Fibroblast of skin of right quadriceps (primary cell): ENCODE measurements around the gene PCK1.

Experiments used
- DNase-seq: peaks from one replicate; pipeline ENCODE4 v3.0.0-alpha.2; 2013

PCK1 gene

GRCh38 chr20:57577679-57578475 is 17.0 kb downstream of the PCK1 start:
- no peak for DNase-seq

DNA sequence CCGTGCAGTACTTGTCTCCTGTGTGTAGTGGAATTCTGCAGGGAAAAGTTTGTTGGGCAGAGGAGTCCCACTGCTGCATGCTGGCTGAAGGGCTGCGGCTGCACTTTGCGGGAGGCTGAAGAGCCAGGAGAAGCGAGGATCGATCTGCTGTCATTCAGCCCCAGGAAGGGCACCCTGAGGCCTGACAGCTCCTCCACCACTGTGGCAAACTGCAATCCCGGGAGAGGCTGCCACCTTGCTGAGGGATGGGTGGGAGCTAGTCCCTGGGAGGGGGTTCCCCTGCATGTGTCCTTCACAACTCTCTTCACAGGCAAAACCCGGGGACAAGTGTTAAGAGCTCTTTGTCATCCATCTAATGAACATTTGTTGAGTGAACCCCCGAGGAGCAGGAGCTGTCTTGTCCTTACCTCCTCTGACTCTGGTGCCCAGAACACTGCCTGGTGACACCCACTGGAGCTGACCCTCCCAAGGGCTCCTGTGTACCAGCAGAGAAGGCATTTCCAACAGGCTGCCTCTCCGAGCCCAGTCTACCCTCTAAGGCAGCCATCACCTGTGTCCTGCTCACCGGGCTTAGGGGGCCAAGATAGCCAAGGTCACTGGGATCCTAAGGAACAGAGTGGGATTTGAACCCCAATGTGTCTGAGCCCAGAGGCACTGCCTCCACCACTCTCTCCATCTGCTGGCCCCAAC is 17.7 kb downstream of the PCK1 start:
- no peak for DNase-seq

DNA sequence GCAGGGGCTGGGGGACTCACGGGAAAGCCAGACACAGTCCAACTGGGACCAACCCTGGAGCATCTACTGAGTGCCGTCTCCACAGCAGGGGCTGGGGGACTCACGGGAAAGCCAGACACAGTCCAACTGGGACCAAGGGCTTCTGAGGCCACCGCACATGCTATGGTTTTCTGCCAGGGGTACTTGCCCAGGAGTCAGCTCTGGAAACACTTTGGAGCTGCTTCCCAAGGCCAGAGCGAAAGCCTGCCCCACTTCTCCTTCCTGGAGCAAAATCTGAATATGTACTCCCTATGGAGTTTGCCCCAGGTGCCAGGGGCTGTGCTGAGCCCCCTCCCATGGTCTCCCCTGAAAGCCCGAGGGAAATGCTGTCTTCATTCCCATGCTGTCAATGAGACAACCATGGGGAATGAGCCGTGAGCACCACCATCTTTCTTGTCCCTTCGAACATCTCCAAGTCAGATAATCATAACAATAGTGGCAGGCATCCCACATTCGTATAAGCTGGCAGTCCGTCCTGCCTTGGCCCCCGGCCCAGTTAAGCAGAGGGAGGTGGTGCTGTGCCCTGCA is 18.5 kb downstream of the PCK1 start:
- DNase-seq, result no peak

- peak; percentile 24 for DNase-seq
Observed at GRCh38 chr20:57579898-57580447, 19.1 kb downstream of the PCK1 start.

GRCh38 chr20:57580478-57581201 is 19.7 kb downstream of the PCK1 start:
- no peak for DNase-seq

DNA sequence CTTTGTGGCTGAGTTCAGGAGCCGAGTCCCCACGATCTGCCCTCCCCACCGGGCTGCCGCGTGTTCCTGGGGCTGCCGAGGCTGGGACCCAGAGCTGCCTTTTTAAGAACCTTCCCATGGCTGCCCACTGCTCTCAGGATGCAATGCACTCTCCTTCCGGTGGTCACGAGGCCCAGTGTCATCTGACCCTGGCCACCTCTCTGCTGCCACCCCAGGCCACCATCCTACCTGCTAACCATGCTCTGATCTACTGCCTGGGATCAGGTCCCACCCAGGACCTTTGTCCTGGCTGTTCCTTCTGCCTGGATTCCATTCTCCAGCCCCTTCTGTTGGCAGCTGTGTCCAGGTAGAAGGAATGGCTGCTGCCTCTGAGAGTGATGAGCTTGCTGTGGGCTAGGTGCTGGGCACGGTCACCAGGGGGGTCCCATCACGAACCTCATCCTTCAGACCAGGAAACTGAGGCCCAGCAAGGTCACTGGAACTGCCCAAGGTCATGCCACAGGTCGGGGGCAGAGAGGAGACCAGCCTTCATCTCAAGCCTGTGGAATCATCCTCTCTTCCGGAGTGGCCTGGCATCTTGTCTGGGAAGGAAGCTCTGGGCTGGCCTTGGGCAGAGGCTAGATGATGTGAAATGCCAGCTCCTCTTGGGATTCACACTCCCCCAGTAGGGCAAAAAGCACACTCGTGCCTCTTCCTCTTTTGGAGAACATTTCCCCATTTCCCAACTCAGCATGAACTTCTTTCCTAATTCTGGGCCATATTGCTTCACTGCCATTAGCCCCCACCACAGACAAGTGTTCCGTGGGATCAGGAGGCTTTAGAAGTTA is 20.5 kb downstream of the PCK1 start:
- no peak for DNase-seq

GRCh38 chr20:57582029-57582378 is 21.1 kb downstream of the PCK1 start:
- DNase-seq, result no peak

DNA sequence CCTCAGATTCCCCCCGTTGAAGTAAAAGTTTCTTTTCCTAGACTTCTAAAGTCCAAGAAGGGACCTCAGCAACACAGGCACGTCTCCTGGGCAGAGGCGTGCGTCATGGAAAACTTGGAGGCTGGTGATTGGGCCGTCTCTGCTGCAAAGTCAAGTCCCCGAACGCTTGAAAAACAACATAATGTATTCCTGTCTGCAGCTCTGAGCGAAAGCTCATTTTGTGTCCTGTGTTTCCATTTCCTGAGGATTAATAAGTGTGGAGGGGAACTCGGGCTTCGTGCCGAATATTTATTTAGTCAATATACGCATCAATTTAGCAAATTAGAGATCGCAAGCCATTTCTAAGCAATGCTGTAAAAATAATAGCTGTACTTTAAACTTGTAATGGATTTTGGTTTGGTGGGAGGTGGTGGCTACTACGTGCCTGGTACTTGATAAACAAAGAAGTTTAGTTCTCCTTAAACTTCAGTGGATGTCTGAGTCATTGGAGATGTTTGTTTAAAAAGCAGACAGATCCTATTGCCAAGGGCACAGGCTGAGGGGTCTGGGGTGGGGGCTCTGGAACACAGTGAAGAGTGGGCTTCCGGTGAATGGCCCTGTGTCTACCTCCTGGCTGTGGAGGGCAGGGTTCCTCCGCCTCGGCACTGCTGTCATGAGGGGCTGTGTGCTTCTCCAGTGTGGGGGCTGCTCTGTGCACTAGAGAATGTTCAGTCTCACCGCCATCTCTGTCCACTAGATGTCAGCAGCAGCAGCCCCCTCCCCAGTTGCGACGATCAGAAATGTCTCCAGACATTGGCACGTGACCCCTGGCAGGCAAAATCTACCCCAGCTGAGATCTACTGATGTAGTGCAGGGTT is 21.8 kb downstream of the PCK1 start:
- DNase-seq, result peak; percentile 28

DNA sequence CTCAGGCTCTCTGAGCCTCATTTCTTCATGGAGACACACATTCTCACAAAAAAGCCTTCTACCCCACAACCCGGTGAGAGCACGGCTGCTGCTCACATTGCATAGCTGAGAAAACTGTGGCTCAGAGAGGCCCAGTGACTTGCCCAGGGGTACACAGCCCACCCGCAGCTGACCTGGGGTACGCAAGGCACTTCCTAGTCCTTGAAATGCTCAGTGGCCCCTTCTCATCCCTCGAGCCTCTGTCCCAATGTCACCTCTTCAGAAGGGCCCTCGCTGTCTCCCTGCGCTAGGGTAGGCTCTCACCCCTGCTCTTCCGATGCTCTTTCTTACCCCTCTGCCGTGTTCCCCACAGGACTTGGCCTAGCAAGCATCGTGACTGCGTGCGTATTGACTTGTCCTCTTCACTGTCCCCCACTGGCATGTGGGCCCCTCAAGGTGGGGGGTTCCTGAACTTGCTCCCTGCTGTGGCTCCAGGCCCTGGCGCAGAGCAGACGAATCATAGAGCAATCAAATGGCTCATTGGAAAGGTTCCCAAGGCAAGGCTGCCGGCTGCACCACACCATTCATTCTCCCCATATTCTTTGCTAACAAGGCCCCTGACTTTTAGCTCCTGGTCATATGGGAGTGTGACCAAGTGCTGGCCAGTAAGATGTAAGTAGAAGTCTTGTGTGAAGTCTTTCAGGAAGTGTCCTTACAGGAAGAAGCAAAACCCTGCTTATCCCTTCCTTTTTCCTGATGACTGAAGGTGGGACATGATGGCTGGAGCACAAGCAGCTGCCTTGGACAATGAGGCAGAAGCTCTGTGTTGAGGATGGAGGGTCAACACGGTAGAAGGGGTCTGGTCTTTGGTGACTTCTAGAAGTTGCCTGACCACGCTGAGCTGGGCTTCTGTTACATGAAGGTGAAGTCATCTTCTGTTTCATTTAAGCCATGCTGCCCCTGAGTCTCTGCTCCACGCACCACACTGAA is 22.7 kb downstream of the PCK1 start:
- DNase-seq, result no peak

DNA sequence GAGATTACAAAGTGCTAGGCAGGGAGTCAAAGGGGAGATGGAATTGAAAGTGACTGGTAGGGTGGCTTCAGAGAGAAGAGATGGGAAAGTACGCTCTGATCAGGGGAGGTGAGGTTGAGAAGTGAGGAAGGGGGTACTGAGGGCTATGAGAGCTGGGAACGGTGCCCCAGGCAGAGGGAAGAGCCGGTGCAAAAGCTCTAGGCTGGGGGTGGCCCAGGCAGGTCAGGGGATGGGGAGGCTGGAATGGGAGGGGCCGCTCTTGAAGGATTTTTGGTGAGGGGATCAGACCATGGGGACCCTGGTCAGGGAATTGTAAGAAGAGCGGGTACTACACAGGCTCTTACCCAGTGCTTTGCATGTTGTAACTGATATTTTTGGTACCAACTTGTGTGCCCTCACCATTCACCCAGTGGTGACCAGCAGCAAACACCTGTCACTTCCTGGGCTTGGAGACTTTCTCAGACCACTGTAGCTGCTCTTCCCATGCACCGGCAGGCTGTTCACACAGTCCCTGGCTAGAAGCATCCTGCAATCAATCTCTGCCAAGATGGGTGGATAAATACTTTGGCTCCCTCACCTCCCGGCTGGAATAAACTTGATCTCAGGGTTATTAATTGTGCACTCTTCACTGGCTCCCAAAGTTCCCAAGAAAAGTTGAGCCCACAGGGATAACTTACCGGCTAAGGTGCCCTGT is 24.0 kb downstream of the PCK1 start:
- DNase-seq, result no peak

DNA sequence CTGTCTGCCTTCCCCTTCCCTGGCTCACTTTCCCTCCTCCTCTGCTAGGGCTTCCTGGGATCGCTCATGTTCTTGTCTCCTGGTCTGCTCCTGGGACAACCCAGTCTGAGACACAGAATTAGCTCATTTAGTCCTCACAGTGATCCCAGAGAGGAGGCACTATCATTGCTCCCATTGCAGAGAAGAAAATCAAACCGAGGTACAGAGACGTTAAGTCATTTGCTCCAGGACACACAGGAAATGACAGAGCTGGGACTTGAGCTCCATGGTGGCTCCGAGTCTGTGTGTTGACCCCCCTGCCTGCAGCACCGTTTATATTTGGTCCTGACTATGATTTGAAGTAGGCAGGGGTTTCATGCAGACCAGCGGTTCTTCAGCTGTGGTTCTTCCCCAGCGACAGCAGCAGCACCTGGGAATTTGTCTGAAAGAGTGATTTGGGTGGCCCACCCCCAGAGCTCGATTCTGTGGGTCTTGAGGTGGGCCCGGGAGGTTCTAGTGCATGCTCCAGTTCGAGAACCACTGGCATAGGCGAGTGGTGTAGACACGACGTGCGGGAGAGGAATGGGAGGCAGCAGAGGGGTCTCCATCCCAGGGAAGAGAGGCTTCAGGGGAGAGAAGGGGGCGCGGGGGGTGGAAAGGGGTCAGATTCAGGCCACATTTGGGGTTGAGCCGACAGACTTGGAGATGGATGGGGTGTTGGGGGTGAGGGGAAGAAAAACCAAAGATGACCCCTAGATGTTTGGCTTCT is 24.7 kb downstream of the PCK1 start:
- no peak for DNase-seq

DNA sequence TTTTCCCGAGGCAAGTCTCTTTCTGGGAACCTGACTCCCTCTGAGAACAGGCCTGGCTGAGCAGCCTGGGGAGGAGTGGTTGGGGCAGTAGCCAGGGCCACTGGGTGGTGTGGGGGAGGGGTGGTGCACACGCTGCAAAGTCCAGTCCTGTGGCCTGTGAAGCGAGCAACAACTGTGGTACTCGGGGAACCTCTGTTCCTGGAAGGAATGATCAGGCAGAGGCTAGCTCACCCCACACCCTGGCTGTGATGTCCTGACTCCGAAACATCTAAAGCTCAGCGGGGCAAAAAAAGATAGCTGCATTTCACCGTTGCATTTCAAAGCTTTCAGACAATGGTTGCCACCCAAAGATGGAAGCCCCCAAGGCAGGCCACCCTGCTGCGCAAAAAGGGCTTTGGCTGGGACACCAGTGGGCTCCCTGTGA is 25.5 kb downstream of the PCK1 start:
- no peak for DNase-seq

DNA sequence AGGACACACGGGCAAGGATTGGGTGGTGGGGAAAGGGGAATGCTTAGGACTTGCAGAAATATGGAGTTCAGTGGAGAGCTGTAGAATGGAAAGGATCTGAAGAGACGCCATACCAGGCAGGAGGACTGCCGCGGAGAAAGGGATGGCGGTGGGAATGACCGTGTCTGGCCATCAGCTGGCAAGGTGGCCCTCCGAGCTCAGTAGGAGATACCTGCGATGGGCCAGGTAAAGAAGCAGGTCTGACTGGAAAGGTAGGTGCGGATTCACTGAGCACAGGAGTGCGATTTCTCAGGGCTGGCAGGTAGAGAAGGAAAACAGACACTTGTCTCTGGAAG is 26.0 kb downstream of the PCK1 start:
- DNase-seq, result no peak

DNA sequence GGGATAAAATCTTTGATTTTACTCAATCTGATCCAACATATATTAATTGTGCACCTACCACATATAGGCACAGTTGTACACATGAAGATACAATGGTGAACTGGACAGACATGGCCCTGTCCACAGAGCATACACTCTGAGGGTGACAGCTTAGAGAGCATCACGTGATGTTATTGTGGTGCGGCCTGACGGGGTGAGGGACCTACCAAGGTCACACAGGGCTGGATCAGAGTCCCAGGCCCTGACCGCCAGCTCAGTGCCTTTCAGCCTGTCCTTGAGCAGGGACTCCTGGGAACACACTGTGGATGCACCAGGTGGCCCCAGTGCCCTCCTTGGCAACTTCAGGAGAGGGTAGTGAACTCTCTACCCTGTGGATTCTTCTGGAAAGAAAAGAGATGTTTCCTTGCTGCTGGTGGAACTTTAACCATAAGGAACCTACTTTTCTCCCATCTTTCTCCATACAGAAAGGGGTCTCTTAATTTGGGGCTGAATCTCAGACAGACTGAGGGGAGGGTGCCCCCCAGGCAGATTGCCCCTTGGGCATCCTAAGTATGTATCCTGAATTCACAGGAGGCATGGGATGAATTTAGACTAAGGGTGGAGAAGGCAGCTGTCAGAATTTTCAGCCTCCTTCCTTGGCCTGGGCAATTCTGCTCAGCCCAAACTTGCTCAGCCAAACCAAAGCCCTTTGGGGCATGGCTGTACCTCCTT is 26.5 kb downstream of the PCK1 start:
- no peak for DNase-seq

DNA sequence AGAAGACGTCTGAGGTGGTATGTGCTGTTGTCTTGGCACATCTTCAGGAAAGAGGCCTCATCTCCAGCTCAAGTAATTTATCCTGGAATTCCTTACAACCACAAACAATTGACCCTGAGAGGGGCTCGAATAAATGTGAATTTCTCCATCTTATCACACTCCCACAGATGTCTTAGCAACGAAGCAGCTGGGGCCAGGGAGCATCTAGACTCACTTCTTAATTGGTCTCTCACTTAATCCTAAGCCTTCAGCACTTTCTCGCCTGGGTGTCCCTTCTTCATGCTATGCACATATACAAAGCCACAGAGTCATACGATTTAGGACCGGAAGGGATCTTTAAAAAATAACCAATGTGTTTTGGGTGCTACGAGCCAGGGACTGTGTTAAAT is 27.1 kb downstream of the PCK1 start:
- DNase-seq, result no peak

GRCh38 chr20:57588596-57588995 is 27.7 kb downstream of the PCK1 start:
- DNase-seq, result no peak

GRCh38 chr20:57589123-57589727 is 28.3 kb downstream of the PCK1 start:
- DNase-seq, result no peak
